Medulla oblongata (tissue), 1 donor: ENCODE measurements around the gene TNFAIP2.

ENCODE experiments used
- DNase-seq: peaks from one replicate; pipeline ENCODE4 v3.0.0-alpha.2; 2015; ENCODE audit errors: extremely low spot score

Gene TNFAIP2

DNA sequence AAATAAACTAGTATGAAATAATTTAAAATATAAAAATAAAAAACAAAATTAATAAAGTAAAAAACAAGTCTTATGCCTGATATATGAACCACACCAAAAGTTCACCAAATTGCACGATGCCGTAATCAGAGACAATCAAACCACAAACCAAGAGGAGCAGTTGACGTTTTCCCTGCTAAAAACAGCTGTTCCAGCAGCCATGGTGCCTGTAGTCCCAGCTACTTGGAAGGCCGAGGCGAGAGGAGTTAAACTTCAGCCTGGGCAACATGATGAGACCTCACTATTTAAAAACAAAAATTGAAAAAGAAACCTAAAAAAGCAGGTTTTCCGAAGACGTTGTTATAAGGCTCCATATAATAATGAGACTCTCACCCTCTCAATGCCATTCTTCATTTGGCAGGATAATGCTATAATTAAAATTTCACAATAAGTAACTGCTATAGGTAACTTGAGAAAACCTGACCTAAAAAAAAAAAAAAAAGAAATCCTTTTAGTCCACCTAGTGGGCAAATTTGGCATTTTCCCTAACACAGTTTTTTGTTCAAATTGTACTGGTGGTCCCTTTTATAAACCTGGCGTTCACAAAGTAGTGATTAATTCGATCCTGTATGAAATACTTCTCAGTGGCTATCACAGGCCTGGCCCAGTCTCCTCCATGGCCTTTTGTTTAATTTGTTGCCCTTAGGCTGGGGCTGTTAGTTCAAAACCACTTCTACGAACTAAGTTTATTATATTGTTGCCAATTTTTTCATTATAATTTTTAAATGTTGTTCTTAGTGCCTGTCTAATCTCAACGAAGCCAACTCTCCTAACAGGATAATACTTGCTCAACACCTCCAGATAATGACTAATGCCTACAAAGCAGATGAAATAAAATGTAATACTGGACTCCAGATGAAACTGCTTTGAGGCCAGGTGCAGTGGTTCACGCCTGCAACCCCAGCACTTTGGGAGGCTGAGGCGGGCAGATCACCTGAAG, 62.1 kb downstream of the TNFAIP2 start:
- DNase-seq, result peak; percentile 32

DNA sequence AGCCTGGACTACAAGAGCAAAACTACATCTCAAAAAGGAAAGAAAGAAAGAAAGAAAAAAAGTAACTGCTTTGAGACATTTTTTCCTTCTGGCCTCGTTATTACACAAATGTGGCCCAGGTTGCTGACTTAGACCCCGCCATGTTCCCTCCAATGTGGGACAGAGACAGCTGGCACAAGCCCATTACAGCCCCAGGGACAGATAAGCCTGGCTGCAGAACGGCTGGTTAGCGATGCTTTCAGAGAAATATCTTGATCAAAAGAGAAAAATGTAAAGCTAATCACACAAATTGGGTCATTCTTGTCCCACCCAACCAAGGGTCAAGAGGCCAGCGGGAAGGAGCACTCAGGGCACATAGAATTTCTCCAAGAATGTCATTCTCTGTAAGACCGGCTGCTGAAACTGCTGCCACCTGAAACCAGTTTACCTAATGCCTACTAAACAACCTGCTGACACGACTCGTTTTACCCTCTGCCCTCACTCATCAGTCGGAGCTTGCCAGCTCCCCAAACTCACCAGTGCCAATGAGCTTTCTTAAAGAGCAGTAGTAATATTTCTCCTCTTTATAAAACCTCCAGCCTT, 63.1 kb downstream of the TNFAIP2 start:
- DNase-seq, result no peak
